ENCODE measurements around the gene NTM.

Gene NTM

GRCh38 chr11:132240374-132240773, 870.0 kb downstream of the NTM start:
- H3K36me3 ChIP-seq (ENCODE audit: insufficient read depth, low read length), result no peaks in the 10 kb centered on the region
- no peak overlapping the region for H3K4me3 ChIP-seq (ENCODE audit: low read length, poor library complexity, severe bottlenecking)
- no peaks in the 10 kb centered on the region for H3K27me3 ChIP-seq (ENCODE audit: insufficient read depth, low read length, poor library complexity, severe bottlenecking)
- no peaks in the 10 kb centered on the region for H3K9me2 ChIP-seq (replicated peaks; ENCODE audit: low read depth, low read length)
- H3K79me2 ChIP-seq (ENCODE audit: insufficient read depth, low read length), result no peaks in the 10 kb centered on the region
- H2AFZ ChIP-seq (ENCODE audit: low read length), result no peak overlapping the region
- no peak for TF ChIP-seq CTCF (conservative IDR thresholded peaks at IDR 0.05; ENCODE audit: low read length)
- no peak for TF ChIP-seq EZH2phosphoT487 (IDR thresholded peaks at IDR 0.05; ENCODE audit: borderline replicate concordance)
- H3K4me1 ChIP-seq (ENCODE audit: insufficient read depth, low read length, poor library complexity, severe bottlenecking), result no peaks in the 10 kb centered on the region
- H3K4me2 ChIP-seq (ENCODE audit: low read depth, low read length, poor library complexity, severe bottlenecking), result no peak overlapping the region
- H3F3A ChIP-seq (ENCODE audit: low read depth), result no peaks in the 10 kb centered on the region
- no peaks in the 10 kb centered on the region for H3K9me3 ChIP-seq (ENCODE audit: insufficient read depth, low read depth, low read length)
- no peak overlapping the region for H3K9ac ChIP-seq (ENCODE audit: low read depth, low read length, poor library complexity, severe bottlenecking)
- no peaks in the 10 kb centered on the region for H4K20me1 ChIP-seq (ENCODE audit: insufficient read depth, low read length, poor library complexity, severe bottlenecking)

DNA sequence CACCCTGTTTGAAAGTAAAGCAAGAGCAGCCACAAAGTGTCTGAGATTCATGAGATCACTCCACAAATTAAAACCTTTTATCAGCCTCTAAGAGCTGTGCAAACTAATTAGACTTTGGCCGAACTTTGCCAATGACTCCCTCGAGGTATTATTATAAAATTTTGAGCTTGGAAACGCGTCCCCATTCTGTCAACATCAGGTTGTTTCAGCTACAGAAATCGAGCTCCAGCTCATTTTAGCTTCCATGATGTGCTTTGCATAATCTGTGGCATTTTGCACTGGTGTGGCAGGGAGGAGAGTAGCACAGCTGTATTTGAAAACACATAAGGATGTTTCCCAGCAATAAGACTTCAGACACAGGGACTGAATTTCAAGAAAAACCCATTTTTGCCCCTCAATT, 872.2 kb downstream of the NTM start:
- TF ChIP-seq EZH2phosphoT487 (IDR thresholded peaks at IDR 0.05; ENCODE audit: borderline replicate concordance), result no peak
- TF ChIP-seq CTCF (conservative IDR thresholded peaks at IDR 0.05; ENCODE audit: low read length), result no peak
- Histone ChIP-seq H3K9me2 (replicated peaks; ENCODE audit: low read depth, low read length) (no peaks in the 10 kb centered on the region), H4K20me1 (ENCODE audit: insufficient read depth, low read length, poor library complexity, severe bottlenecking) (no peaks in the 10 kb centered on the region), H3K79me2 (ENCODE audit: insufficient read depth, low read length) (no peaks in the 10 kb centered on the region), H3K27me3 (ENCODE audit: insufficient read depth, low read length, poor library complexity, severe bottlenecking) (no peaks in the 10 kb centered on the region), H3K4me2 (ENCODE audit: low read depth, low read length, poor library complexity, severe bottlenecking) (no peak overlapping the region), H3F3A (ENCODE audit: low read depth) (no peaks in the 10 kb centered on the region), H2AFZ (ENCODE audit: low read length) (no peak overlapping the region), H3K9ac (ENCODE audit: low read depth, low read length, poor library complexity, severe bottlenecking) (no peak overlapping the region), H3K4me3 (ENCODE audit: low read length, poor library complexity, severe bottlenecking) (no peak overlapping the region), H3K4me1 (ENCODE audit: insufficient read depth, low read length, poor library complexity, severe bottlenecking) (no peaks in the 10 kb centered on the region), H3K9me3 (ENCODE audit: insufficient read depth, low read depth, low read length) (no peaks in the 10 kb centered on the region), H3K36me3 (ENCODE audit: insufficient read depth, low read length) (no peaks in the 10 kb centered on the region)

DNA sequence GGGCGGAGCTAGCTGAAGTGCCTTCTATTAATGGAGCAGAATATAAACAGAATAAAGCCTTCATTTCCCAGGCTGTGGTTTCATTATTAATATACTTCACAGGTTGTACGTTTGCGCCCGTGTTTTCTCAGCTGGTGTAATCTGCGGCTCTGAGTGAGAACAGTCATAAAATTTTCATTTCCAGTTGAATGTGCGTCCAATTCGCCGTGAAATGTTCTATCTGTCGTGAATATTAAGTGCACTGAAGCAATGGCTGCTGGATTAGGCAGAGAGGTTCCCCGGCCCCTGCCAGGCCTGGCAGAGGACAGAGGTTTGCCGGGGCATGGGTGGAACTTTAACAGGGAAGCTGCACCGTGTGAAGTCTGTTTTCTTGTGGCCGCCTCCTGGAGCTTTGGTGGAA, 874.4 kb downstream of the NTM start:
- H4K20me1 ChIP-seq (ENCODE audit: insufficient read depth, low read length, poor library complexity, severe bottlenecking), result no peaks in the 10 kb centered on the region
- no peaks in the 10 kb centered on the region for H3F3A ChIP-seq (ENCODE audit: low read depth)
- no peak overlapping the region for H3K4me3 ChIP-seq (ENCODE audit: low read length, poor library complexity, severe bottlenecking)
- no peak overlapping the region for H3K4me2 ChIP-seq (ENCODE audit: low read depth, low read length, poor library complexity, severe bottlenecking)
- no peak for TF ChIP-seq EZH2phosphoT487 (IDR thresholded peaks at IDR 0.05; ENCODE audit: borderline replicate concordance)
- no peak for TF ChIP-seq CTCF (conservative IDR thresholded peaks at IDR 0.05; ENCODE audit: low read length)
- H3K27me3 ChIP-seq (ENCODE audit: insufficient read depth, low read length, poor library complexity, severe bottlenecking), result no peaks in the 10 kb centered on the region
- no peaks in the 10 kb centered on the region for H3K9me2 ChIP-seq (replicated peaks; ENCODE audit: low read depth, low read length)
- H3K36me3 ChIP-seq (ENCODE audit: insufficient read depth, low read length), result no peaks in the 10 kb centered on the region
- H3K79me2 ChIP-seq (ENCODE audit: insufficient read depth, low read length), result no peaks in the 10 kb centered on the region
- H2AFZ ChIP-seq (ENCODE audit: low read length), result no peak overlapping the region
- no peak overlapping the region for H3K9ac ChIP-seq (ENCODE audit: low read depth, low read length, poor library complexity, severe bottlenecking)
- no peaks in the 10 kb centered on the region for H3K9me3 ChIP-seq (ENCODE audit: insufficient read depth, low read depth, low read length)
- H3K4me1 ChIP-seq (ENCODE audit: insufficient read depth, low read length, poor library complexity, severe bottlenecking), result no peaks in the 10 kb centered on the region

All from Loucy (cell line).